NCI-H2196 treated with DMSO at 0.1 percent for 48 hours (cell line): ENCODE data around the gene BBS1.
"Not testable (repeated sequence)": the region's sequence is repeated elsewhere in the genome, so short reads cannot be mapped to it uniquely, and the experiment has no call there.

Source experiments
- DNase-seq: peaks from one replicate; lab custom pipeline; 2025; ENCODE audit not compliant: unreplicated experiment; lab: John Stamatoyannopoulos, UW

BBS1 gene

GRCh38 chr11:66523611-66524010 lies 13.2 kb downstream of the BBS1 start:
- no peak for DNase-seq

- DNase-seq: no peak
These were observed 14.0 kb downstream of the BBS1 start for GRCh38 chr11:66524304-66525040.

- no peak for DNase-seq
These were observed 18.6 kb downstream of the BBS1 start for GRCh38 chr11:66529069-66529468.

- DNase-seq: no peak
These were observed 19.2 kb downstream of the BBS1 start for GRCh38 chr11:66529655-66530054.

GRCh38 chr11:66530927-66531709 lies 20.7 kb downstream of the BBS1 start:
- no peak for DNase-seq

GRCh38 chr11:66531841-66532240 lies 21.4 kb downstream of the BBS1 start:
- no peak for DNase-seq

- no peak for DNase-seq
These were observed 22.3 kb downstream of the BBS1 start for GRCh38 chr11:66532784-66533183.

- no peak for DNase-seq
These were observed 28.9 kb downstream of the BBS1 start for GRCh38 chr11:66539170-66539869.

- no peak for DNase-seq
These were observed 29.4 kb downstream of the BBS1 start for GRCh38 chr11:66539870-66540213.

- DNase-seq: not testable (repeated sequence)
These were observed 30.2 kb downstream of the BBS1 start for GRCh38 chr11:66540598-66540997.

- no peak for DNase-seq
These were observed 31.5 kb downstream of the BBS1 start for GRCh38 chr11:66541892-66542291.

- no peak for DNase-seq
These were observed 31.9 kb downstream of the BBS1 start for GRCh38 chr11:66542362-66542761.

GRCh38 chr11:66543263-66544107 lies 33.0 kb downstream of the BBS1 start:
- DNase-seq: no peak

- DNase-seq: not testable (repeated sequence)
These were observed 34.5 kb downstream of the BBS1 start for GRCh38 chr11:66544952-66545351.

GRCh38 chr11:66545701-66546367 lies 35.4 kb downstream of the BBS1 start, which contains the start of gene ZDHHC24:
Gene ZDHHC24 (minus strand): TSS chr11:66546048. CDS start chr11:66546003, 45 bp downstream.
- DNase-seq: peak; percentile 94

- no peak for DNase-seq
These were observed 36.0 kb downstream of the BBS1 start, which contains the start of gene ACTN3 for GRCh38 chr11:66546368-66546965. Gene ACTN3 (plus strand): TSS chr11:66546903. CDS start chr11:66546938, 35 bp downstream.

- DNase-seq: no peak
These were observed 36.7 kb downstream of the BBS1 start for GRCh38 chr11:66546966-66547661.

- no peak for DNase-seq
These were observed 37.2 kb downstream of the BBS1 start for GRCh38 chr11:66547662-66548009.

- no peak for DNase-seq
These were observed 37.6 kb downstream of the BBS1 start for GRCh38 chr11:66548041-66548440.
